Panc1 (cell line): ENCODE measurements around the gene PTPRK. TPM values are rescaled to one million over a fixed set of nuclear protein-coding genes. Genes with fewer than 3 reads are reported as not detected.

Experiments used
- ATAC-seq: fragments of 200-7000 bp; cut with Tn5 transposase; 2 replicates; pipeline ENCODE4 v1.9.1; 2020; ENCODE audit warnings: mild to moderate bottlenecking, moderate library complexity
- BruUV-seq: library from RNA; stranded (reverse); fragments of 400-500 nt; replicated peaks from 2 replicates; lab custom pipeline; 2021; lab: Mats Ljungman, UMichigan
- CTCF ChIA-PET: fragments of 300-600 bp; sonication (Branson Sonifier 250); formaldehyde crosslinking; loops from one replicate; lab custom pipeline; 2022; ENCODE audit warnings: antibody characterized with exemption; lab: Charles Lee
- POLR2A ChIA-PET: fragments of 300-600 bp; sonication (Branson Sonifier 250); formaldehyde crosslinking; loops from one replicate; lab custom pipeline; 2022; ENCODE audit warnings: antibody characterized with exemption; lab: Charles Lee
- DNase-seq: peaks from one replicate; pipeline ENCODE4 v3.0.0-alpha.2; 2010; ENCODE audit warnings: low read depth, low spot score
- H3K27ac ChIP-seq: 2 replicates; pipeline ENCODE4 v1.5.1; 2011; ENCODE audit warnings: mild to moderate bottlenecking, low read length, inconsistent platforms
- H3K27me3 ChIP-seq: fragments of 200-500 bp; sonication (Bioruptor generic); 2 replicates; pipeline ENCODE4 v1.6.0; 2014; ENCODE audit warnings: low read length, inconsistent platforms; ENCODE audit not compliant: control insufficient read depth, insufficient read depth
- H3K36me3 ChIP-seq: fragments of 200-500 bp; sonication (Bioruptor generic); 2 replicates; pipeline ENCODE4 v1.5.1; 2014; ENCODE audit warnings: inconsistent platforms, mild to moderate bottlenecking, low read length, moderate library complexity; ENCODE audit not compliant: control insufficient read depth, insufficient read depth
- H3K4me1 ChIP-seq: 2 replicates; pipeline ENCODE4 v1.5.1; 2011; ENCODE audit warnings: inconsistent platforms, mild to moderate bottlenecking, low read length, moderate library complexity; ENCODE audit not compliant: control insufficient read depth, insufficient read depth
- H3K4me3 ChIP-seq, 2 experiments: 2 replicates each; pipeline ENCODE4 v1.5.1; 2011 to 2012; ENCODE audit warnings: low read depth in 2 of 2, low read length in 2 of 2, mild to moderate bottlenecking in 2 of 2, inconsistent platforms in 1 of 2, moderate library complexity in 1 of 2
- H3K9me3 ChIP-seq: fragments of 200-500 bp; sonication (Bioruptor generic); 2 replicates; pipeline ENCODE4 v1.5.1; 2014; ENCODE audit warnings: low read depth, mild to moderate bottlenecking, inconsistent platforms, low read length, moderate library complexity; ENCODE audit not compliant: control insufficient read depth, insufficient read depth
- POLR2AphosphoS5 ChIP-seq: IDR thresholded peaks from 2 replicates; pipeline ENCODE4 v1.6.1; 2012; ENCODE audit warnings: mild to moderate bottlenecking, low read depth, low read length, moderate library complexity
- SIN3A ChIP-seq: IDR thresholded peaks from 2 replicates; pipeline ENCODE4 v1.6.1; 2012; ENCODE audit warnings: low read depth, mild to moderate bottlenecking, low read length, moderate library complexity, borderline replicate concordance; ENCODE audit not compliant: insufficient read depth
- TCF7L2 ChIP-seq: IDR thresholded peaks from 2 replicates; pipeline ENCODE4 v1.6.1; 2011; ENCODE audit warnings: mild to moderate bottlenecking, low read depth, low read length, inconsistent platforms
- in situ Hi-C: cut with HindIII; loops from 2 replicates; pipeline ENCODE4 v1.10.0; 2016; ENCODE audit warnings: low sequenced_read_pairs, low pct_unique_long_range_greater_than_20kb
- intact Hi-C: fragments of 100-400 bp; cut with micrococcal nuclease; formaldehyde crosslinking; loops from one replicate; pipeline ENCODE4 v1.10.0; 2022; ENCODE audit not compliant: unreplicated experiment
- total RNA-seq: library from RNA; stranded (reverse); gene quantifications from one replicate; pipeline ENCODE4 v1.2.1, GENCODE V29; 2021; ENCODE audit not compliant: unreplicated experiment
- TF ChIP-seq, protein P1 (sequence below): fragments of 450-650 bp; IDR thresholded peaks from 2 replicates; pipeline ENCODE4 v1.5.1; 2017; ENCODE audit warnings: mild to moderate bottlenecking
- TF ChIP-seq, protein P2 (sequence below), 2 experiments: IDR thresholded peaks; 2 replicates each; pipeline ENCODE4 v1.6.1; 2011 to 2012; ENCODE audit warnings: low read depth in 2 of 2, control low read depth in 1 of 2, low read length in 1 of 2, mild to moderate bottlenecking in 1 of 2, moderate library complexity in 1 of 2; ENCODE audit not compliant: insufficient read depth in 1 of 2

PTPRK gene
- total RNA-seq, 1 experiment from 2014 or later: 61.8 TPM

DNA sequence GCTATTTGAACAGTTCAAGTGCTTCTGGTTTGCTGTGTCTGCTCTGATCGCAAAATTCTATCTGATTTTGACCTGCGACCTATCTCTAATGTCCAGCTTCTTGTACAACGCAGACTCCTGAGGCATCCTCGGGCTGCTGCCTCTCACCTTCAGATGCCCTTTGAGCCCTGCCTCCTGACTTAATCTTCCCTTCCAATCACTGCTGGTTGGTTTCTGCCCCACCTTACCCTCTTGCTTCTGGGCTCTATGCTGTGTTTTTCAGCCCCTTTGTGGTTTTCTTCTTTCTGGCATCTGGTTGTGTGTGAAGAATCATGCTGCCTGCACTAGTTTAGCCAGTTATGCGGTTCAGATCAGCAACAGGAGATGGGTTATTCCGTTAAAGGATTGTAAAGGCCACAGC, 488.4 kb downstream of the PTPRK start:
- in situ Hi-C loops (no loop called here), intact Hi-C loops (no loop called here)
- POLR2A ChIA-PET: no interaction called here
- Histone ChIP-seq H3K36me3 (no peaks in the 10 kb centered on the region), H3K27ac (no peak overlapping the region), H3K27me3 (no peaks in the 10 kb centered on the region), H3K4me1 (no peaks in the 10 kb centered on the region), H3K9me3 (no peaks in the 10 kb centered on the region), H3K4me3 (no peak overlapping the region)
- no peak for ATAC-seq
- CTCF ChIA-PET: no interaction called here
- no TSS peak for BruUV-seq
- no peak for DNase-seq
- TF ChIP-seq TCF7L2: no peak

DNA sequence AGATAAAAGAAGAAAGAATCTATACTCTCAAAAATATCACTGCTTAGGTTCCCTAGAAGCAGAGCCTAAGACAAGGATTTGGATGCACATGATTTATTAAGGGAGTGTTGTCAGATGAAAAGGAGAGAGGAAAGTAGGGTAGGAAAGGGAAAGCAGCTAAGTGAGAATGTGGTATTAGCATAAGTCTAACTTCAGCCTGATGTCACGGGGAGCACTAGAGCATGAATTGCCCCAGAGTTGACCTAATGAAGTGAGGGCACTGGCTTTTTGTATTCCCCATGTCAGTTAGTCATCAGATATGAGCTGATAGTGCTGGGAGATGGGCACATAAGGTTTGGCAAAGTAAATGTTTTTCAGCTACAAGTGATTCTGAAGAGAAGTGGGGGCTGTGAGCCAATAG, 490.6 kb downstream of the PTPRK start:
- Histone ChIP-seq H3K4me3 (no peak overlapping the region), H3K9me3 (no peaks in the 10 kb centered on the region), H3K27me3 (no peaks in the 10 kb centered on the region), H3K36me3 (no peaks in the 10 kb centered on the region), H3K4me1 (no peaks in the 10 kb centered on the region), H3K27ac (no peak overlapping the region)
- DNase-seq: no peak
- in situ Hi-C loops: no loop called here
- TF ChIP-seq, protein P1, sequence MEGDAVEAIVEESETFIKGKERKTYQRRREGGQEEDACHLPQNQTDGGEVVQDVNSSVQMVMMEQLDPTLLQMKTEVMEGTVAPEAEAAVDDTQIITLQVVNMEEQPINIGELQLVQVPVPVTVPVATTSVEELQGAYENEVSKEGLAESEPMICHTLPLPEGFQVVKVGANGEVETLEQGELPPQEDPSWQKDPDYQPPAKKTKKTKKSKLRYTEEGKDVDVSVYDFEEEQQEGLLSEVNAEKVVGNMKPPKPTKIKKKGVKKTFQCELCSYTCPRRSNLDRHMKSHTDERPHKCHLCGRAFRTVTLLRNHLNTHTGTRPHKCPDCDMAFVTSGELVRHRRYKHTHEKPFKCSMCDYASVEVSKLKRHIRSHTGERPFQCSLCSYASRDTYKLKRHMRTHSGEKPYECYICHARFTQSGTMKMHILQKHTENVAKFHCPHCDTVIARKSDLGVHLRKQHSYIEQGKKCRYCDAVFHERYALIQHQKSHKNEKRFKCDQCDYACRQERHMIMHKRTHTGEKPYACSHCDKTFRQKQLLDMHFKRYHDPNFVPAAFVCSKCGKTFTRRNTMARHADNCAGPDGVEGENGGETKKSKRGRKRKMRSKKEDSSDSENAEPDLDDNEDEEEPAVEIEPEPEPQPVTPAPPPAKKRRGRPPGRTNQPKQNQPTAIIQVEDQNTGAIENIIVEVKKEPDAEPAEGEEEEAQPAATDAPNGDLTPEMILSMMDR: no peak
- TF ChIP-seq POLR2AphosphoS5: no peak
- TF ChIP-seq SIN3A: no peak
- no peak for TF ChIP-seq TCF7L2
- TF ChIP-seq, protein P2, sequence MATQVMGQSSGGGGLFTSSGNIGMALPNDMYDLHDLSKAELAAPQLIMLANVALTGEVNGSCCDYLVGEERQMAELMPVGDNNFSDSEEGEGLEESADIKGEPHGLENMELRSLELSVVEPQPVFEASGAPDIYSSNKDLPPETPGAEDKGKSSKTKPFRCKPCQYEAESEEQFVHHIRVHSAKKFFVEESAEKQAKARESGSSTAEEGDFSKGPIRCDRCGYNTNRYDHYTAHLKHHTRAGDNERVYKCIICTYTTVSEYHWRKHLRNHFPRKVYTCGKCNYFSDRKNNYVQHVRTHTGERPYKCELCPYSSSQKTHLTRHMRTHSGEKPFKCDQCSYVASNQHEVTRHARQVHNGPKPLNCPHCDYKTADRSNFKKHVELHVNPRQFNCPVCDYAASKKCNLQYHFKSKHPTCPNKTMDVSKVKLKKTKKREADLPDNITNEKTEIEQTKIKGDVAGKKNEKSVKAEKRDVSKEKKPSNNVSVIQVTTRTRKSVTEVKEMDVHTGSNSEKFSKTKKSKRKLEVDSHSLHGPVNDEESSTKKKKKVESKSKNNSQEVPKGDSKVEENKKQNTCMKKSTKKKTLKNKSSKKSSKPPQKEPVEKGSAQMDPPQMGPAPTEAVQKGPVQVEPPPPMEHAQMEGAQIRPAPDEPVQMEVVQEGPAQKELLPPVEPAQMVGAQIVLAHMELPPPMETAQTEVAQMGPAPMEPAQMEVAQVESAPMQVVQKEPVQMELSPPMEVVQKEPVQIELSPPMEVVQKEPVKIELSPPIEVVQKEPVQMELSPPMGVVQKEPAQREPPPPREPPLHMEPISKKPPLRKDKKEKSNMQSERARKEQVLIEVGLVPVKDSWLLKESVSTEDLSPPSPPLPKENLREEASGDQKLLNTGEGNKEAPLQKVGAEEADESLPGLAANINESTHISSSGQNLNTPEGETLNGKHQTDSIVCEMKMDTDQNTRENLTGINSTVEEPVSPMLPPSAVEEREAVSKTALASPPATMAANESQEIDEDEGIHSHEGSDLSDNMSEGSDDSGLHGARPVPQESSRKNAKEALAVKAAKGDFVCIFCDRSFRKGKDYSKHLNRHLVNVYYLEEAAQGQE (IDR thresholded peaks at IDR 0.05; ENCODE audit: insufficient read depth in 1 of 2, low read depth in 2 of 2, low read length in 1 of 2): no peak
- BruUV-seq: no TSS peak
- POLR2A ChIA-PET: no interaction called here
- intact Hi-C loops: no loop called here
- CTCF ChIA-PET: no interaction called here
- no peak for ATAC-seq

DNA sequence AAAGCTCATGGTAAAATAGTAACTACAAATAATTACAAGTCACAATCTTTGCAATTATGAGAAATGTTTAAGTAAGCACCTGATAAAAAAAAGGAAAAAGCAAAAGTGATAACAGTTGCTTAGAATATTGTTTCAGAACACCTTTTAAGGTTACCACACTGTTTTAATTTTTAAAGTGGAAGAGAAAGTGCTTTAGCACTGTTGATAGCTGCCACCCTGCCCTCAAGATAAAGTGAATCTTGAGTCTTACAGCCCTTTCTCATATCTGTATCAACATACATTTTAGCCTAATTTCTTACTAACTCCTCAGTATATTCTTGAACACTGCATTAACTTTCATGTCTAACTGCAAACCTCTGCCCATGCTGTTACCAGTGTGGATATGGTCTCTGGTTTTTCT, 492.2 kb downstream of the PTPRK start:
- no peak for ATAC-seq
- Histone ChIP-seq H3K36me3 (no peaks in the 10 kb centered on the region), H3K4me3 (no peak overlapping the region), H3K9me3 (no peaks in the 10 kb centered on the region), H3K27me3 (no peaks in the 10 kb centered on the region), H3K27ac (no peak overlapping the region), H3K4me1 (no peaks in the 10 kb centered on the region)
- TF ChIP-seq POLR2AphosphoS5 (no peak), SIN3A (no peak), TCF7L2 (no peak)
- TF ChIP-seq, protein P2 (IDR thresholded peaks at IDR 0.05; ENCODE audit: insufficient read depth in 1 of 2, low read depth in 2 of 2, low read length in 1 of 2): no peak
- TF ChIP-seq, protein P1: no peak
- in situ Hi-C loops: no loop called here
- CTCF ChIA-PET: no interaction called here
- DNase-seq: no peak
- intact Hi-C loops: no loop called here
- BruUV-seq: no TSS peak
- POLR2A ChIA-PET: no interaction called here
